A673 (cell line): ENCODE measurements around the gene DDAH1. TPM values are rescaled to one million over a fixed set of nuclear protein-coding genes. Genes with fewer than 3 reads are reported as not detected.

Experiments used
- BruUV-seq: library from RNA; stranded (reverse); fragments of 400-500 nt; replicated peaks from 2 replicates; lab custom pipeline; 2021; lab: Mats Ljungman, UMichigan
- CTCF ChIA-PET: fragments of 300-600 bp; sonication (Branson Sonifier 250); formaldehyde crosslinking; loops from one replicate; lab custom pipeline; 2022; ENCODE audit warnings: antibody characterized with exemption; lab: Charles Lee
- POLR2A ChIA-PET: fragments of 300-600 bp; sonication (Branson Sonifier 250); formaldehyde crosslinking; loops from one replicate; lab custom pipeline; 2022; ENCODE audit warnings: antibody characterized with exemption; ENCODE audit not compliant: low non-redundant PET; lab: Charles Lee
- DNase-seq: peaks from one replicate; pipeline ENCODE4 v3.0.0-alpha.2; 2015; ENCODE audit warnings: low spot score
- H3K27ac ChIP-seq: fragments of 200-600 bp; sonication (generic); 2 replicates; pipeline ENCODE4 v1.5.1; 2016; ENCODE audit warnings: mixed run types, low read depth, mild to moderate bottlenecking, mixed read lengths, antibody characterized with exemption, low read length; ENCODE audit not compliant: poor library complexity, severe bottlenecking
- H3K27me3 ChIP-seq: fragments of 200-600 bp; sonication (generic); replicated peaks from 2 replicates; pipeline ENCODE4 v1.6.1; 2017; ENCODE audit warnings: mixed run types, low read depth, mild to moderate bottlenecking, mixed read lengths, antibody characterized with exemption, low read length; ENCODE audit not compliant: insufficient read depth, poor library complexity
- H3K36me3 ChIP-seq: fragments of 200-600 bp; sonication (generic); 2 replicates; pipeline ENCODE4 v1.6.1; 2016; ENCODE audit warnings: mixed run types, mild to moderate bottlenecking, mixed read lengths, antibody characterized with exemption, low read length; ENCODE audit not compliant: insufficient read depth, poor library complexity, severe bottlenecking
- H3K4me1 ChIP-seq: fragments of 200-600 bp; sonication (generic); 2 replicates; pipeline ENCODE4 v1.6.1; 2017; ENCODE audit warnings: mixed run types, mild to moderate bottlenecking, mixed read lengths, antibody characterized with exemption, low read length; ENCODE audit not compliant: insufficient read depth, poor library complexity, severe bottlenecking
- H3K4me3 ChIP-seq: fragments of 200-600 bp; sonication (generic); 2 replicates; pipeline ENCODE4 v1.5.1; 2016; ENCODE audit warnings: low read depth, mixed run types, mild to moderate bottlenecking, mixed read lengths, low read length; ENCODE audit not compliant: poor library complexity, severe bottlenecking
- H3K9me3 ChIP-seq: fragments of 200-600 bp; sonication (generic); 2 replicates; pipeline ENCODE4 v1.6.1; 2016; ENCODE audit warnings: mixed run types, low read depth, mild to moderate bottlenecking, mixed read lengths, antibody characterized with exemption, low read length; ENCODE audit not compliant: poor library complexity, severe bottlenecking
- CTCF ChIP-seq: fragments of 300-800, 200-600 bp; sonication (generic); conservative IDR thresholded peaks from 2 replicates; pipeline ENCODE4 v1.5.1; 2017; ENCODE audit warnings: low read depth, mild to moderate bottlenecking, antibody characterized with exemption, low read length, moderate library complexity, mixed read lengths
- EZH2 ChIP-seq: fragments of 200-600 bp; sonication (generic); IDR thresholded peaks from 2 replicates; pipeline ENCODE4 v1.6.1; 2017; ENCODE audit warnings: borderline replicate concordance, low read depth, mild to moderate bottlenecking, mixed read lengths, antibody characterized with exemption, low read length; ENCODE audit not compliant: poor library complexity, severe bottlenecking
- intact Hi-C: fragments of 100-400 bp; cut with micrococcal nuclease; formaldehyde crosslinking; loops from one replicate; pipeline ENCODE4 v1.10.0; 2022; ENCODE audit not compliant: unreplicated experiment
- total RNA-seq: library from RNA; stranded (reverse); gene quantifications from 2 replicates; pipeline ENCODE4 v1.2.3, GENCODE V29; 2021

Gene DDAH1
- total RNA-seq, 1 experiment from 2014 or later = 32.5 TPM

- Histone ChIP-seq H3K4me3 (no peak overlapping the region), H3K9me3 (peaks cover under 1% of the 10 kb centered on the region), H3K36me3 (peaks cover under 1% of the 10 kb centered on the region), H3K27me3 (no peaks in the 10 kb centered on the region), H3K4me1 (peaks cover 54% of the 10 kb centered on the region), H3K27ac (no peak overlapping the region)
- POLR2A ChIA-PET = interaction anchor here (0.7 kb wide), 1 partner anchor 69 kb away, joined by 4 read pairs; no protein-coding TSS in a partner anchor
- CTCF ChIA-PET = no interaction called here
- BruUV-seq = no TSS peak
- no peak for TF ChIP-seq EZH2
- intact Hi-C loops = no loop called here
- DNase-seq = no peak
Observed at GRCh38 chr1:85339089-85339488, 125.9 kb downstream of the DDAH1 start.

GRCh38 chr1:85334962-85335361 is 130.0 kb downstream of the DDAH1 start:
- BruUV-seq = no TSS peak
- Histone ChIP-seq H3K4me1 (peaks cover 31% of the 10 kb centered on the region), H3K9me3 (peaks cover 9% of the 10 kb centered on the region), H3K27ac (no peak overlapping the region), H3K4me3 (no peak overlapping the region), H3K36me3 (peaks cover 10% of the 10 kb centered on the region), H3K27me3 (no peaks in the 10 kb centered on the region)
- intact Hi-C loops = no loop called here
- CTCF ChIA-PET = no interaction called here
- POLR2A ChIA-PET = no interaction called here
- no peak for TF ChIP-seq CTCF
- no peak for TF ChIP-seq EZH2
- DNase-seq = no peak

GRCh38 chr1:85333186-85333585 is 131.8 kb downstream of the DDAH1 start:
- intact Hi-C loops = no loop called here
- H3K36me3 ChIP-seq = peaks cover 10% of the 10 kb centered on the region
- peaks cover 9% of the 10 kb centered on the region for H3K9me3 ChIP-seq
- CTCF ChIA-PET = no interaction called here
- no peak overlapping the region for H3K4me3 ChIP-seq
- no peaks in the 10 kb centered on the region for H3K27me3 ChIP-seq
- H3K27ac ChIP-seq = no peak overlapping the region
- DNase-seq = no peak
- TF ChIP-seq EZH2 = no peak
- no peak for TF ChIP-seq CTCF
- POLR2A ChIA-PET = no interaction called here
- no TSS peak for BruUV-seq
- H3K4me1 ChIP-seq = peaks cover 30% of the 10 kb centered on the region

GRCh38 chr1:85332575-85332974 is 132.4 kb downstream of the DDAH1 start:
- Histone ChIP-seq H3K27ac (no peak overlapping the region), H3K4me3 (no peak overlapping the region), H3K9me3 (peaks cover 9% of the 10 kb centered on the region), H3K27me3 (no peaks in the 10 kb centered on the region), H3K36me3 (peaks cover 10% of the 10 kb centered on the region), H3K4me1 (peaks cover 25% of the 10 kb centered on the region)
- ChIA-PET POLR2A (no interaction called here), CTCF (no interaction called here)
- no TSS peak for BruUV-seq
- intact Hi-C loops = no loop called here
- TF ChIP-seq CTCF (no peak), EZH2 (no peak)
- DNase-seq = no peak
